IPS-18a (cell line): Measurements from ENCODE around the gene BHMT2.

Experiments used
- H3K27ac ChIP-seq: one replicate; pipeline ENCODE4 v1.5.1; 2013; ENCODE audit warnings: low read length
- H3K27me3 ChIP-seq: one replicate; pipeline ENCODE4 v1.6.1; 2013; ENCODE audit warnings: mild to moderate bottlenecking, low read length; ENCODE audit not compliant: control insufficient read depth, insufficient read depth
- H3K36me3 ChIP-seq: one replicate; pipeline ENCODE4 v1.6.1; 2013; ENCODE audit warnings: low read depth, low read length; ENCODE audit not compliant: control insufficient read depth
- H3K4me1 ChIP-seq: one replicate; pipeline ENCODE4 v1.6.1; 2013; ENCODE audit warnings: low read depth, low read length; ENCODE audit not compliant: control insufficient read depth
- H3K4me3 ChIP-seq: one replicate; pipeline ENCODE4 v1.5.1; 2013; ENCODE audit warnings: low read length
- H3K9ac ChIP-seq: one replicate; pipeline ENCODE4 v1.6.1; 2013; ENCODE audit warnings: mild to moderate bottlenecking, low read length, moderate library complexity
- H3K9me3 ChIP-seq: one replicate; pipeline ENCODE4 v1.6.1; 2013; ENCODE audit warnings: low read depth, low read length; ENCODE audit not compliant: control insufficient read depth

BHMT2 gene

GRCh38 chr5:79133121-79133656 lies 63.6 kb downstream of the BHMT2 start:
- H3K9ac ChIP-seq, result no peak overlapping the region
- H3K27ac ChIP-seq, result no peak overlapping the region

GRCh38 chr5:79133657-79134451 lies 64.3 kb downstream of the BHMT2 start:
- H3K27ac ChIP-seq, result peak overlapping the region; percentile 88
- H3K27me3 ChIP-seq, result no peaks in the 10 kb centered on the region
- no peaks in the 10 kb centered on the region for H3K9me3 ChIP-seq
- peak overlapping the region; percentile 82 for H3K9ac ChIP-seq
- H3K4me1 ChIP-seq, result peaks cover 17% of the 10 kb centered on the region
- H3K36me3 ChIP-seq, result no peaks in the 10 kb centered on the region
- H3K4me3 ChIP-seq, result peak overlapping the region; percentile 66

More at GRCh38 chr5:79133121-79133656, 63.6 kb downstream of the BHMT2 start:
- peak overlapping the region; percentile 66 for H3K4me3 ChIP-seq
- H3K27me3 ChIP-seq, result no peaks in the 10 kb centered on the region
- no peaks in the 10 kb centered on the region for H3K9me3 ChIP-seq
- H3K36me3 ChIP-seq, result no peaks in the 10 kb centered on the region
- H3K4me1 ChIP-seq, result peaks cover 17% of the 10 kb centered on the region

GRCh38 chr5:79135790-79136553 lies 66.4 kb downstream of the BHMT2 start:
- Histone ChIP-seq H3K27ac (no peak overlapping the region), H3K36me3 (no peaks in the 10 kb centered on the region), H3K4me3 (no peak overlapping the region), H3K9me3 (no peaks in the 10 kb centered on the region), H3K4me1 (peaks cover 15% of the 10 kb centered on the region), H3K27me3 (no peaks in the 10 kb centered on the region), H3K9ac (no peak overlapping the region)

- no peaks in the 10 kb centered on the region for H3K9me3 ChIP-seq
- no peaks in the 10 kb centered on the region for H3K36me3 ChIP-seq
- H3K27ac ChIP-seq, result no peak overlapping the region
- no peak overlapping the region for H3K4me3 ChIP-seq
- H3K4me1 ChIP-seq, result peaks cover 9% of the 10 kb centered on the region
- H3K9ac ChIP-seq, result no peak overlapping the region
- H3K27me3 ChIP-seq, result no peaks in the 10 kb centered on the region
Measured at GRCh38 chr5:79136618-79137017, 67.1 kb downstream of the BHMT2 start.
